Keratinocyte (primary cell): ENCODE results near the gene EBF3. TPM values are rescaled to one million over a fixed set of nuclear protein-coding genes. Genes with fewer than 3 reads are reported as not detected.

Experiments used
- DNase-seq: peaks from one replicate; pipeline ENCODE4 v3.0.0-alpha.2; 2011; ENCODE audit warnings: low read depth, missing footprints, low spot score
- FAIRE-seq: peaks from 2 replicates; lab custom pipeline; 2011; peaks lifted over from hg19 to GRCh38; lab: Jason Lieb, UNC
- H2AFZ ChIP-seq: 2 replicates; pipeline ENCODE4 v1.6.0; 2012; ENCODE audit warnings: low read length, control low read depth, inconsistent platforms; ENCODE audit not compliant: control insufficient read depth
- H3K27ac ChIP-seq: 2 replicates; pipeline ENCODE4 v1.5.1; 2011; ENCODE audit warnings: low read length; ENCODE audit not compliant: control insufficient read depth, insufficient read depth
- H3K27me3 ChIP-seq: 3 replicates; pipeline ENCODE4 v1.6.0; 2011; ENCODE audit warnings: low read length; ENCODE audit not compliant: control insufficient read depth, insufficient read depth; ENCODE audit errors: extremely low read depth
- H3K36me3 ChIP-seq, 2 experiments: 2 replicates in 1 of 2; 3 replicates in 1 of 2; pipeline ENCODE4 v1.5.1; 2011; ENCODE audit warnings: low read length in 2 of 2, mild to moderate bottlenecking in 1 of 2; ENCODE audit not compliant: control insufficient read depth in 2 of 2, insufficient read depth in 2 of 2; ENCODE audit errors: extremely low read depth in 1 of 2
- H3K4me1 ChIP-seq: 3 replicates; pipeline ENCODE4 v1.5.1; 2011; ENCODE audit warnings: low read length; ENCODE audit not compliant: control insufficient read depth, insufficient read depth; ENCODE audit errors: extremely low read depth
- H3K4me2 ChIP-seq: 3 replicates; pipeline ENCODE4 v1.6.0; 2011; ENCODE audit warnings: low read depth, low read length; ENCODE audit not compliant: control insufficient read depth, insufficient read depth; ENCODE audit errors: extremely low read depth
- H3K4me3 ChIP-seq, 3 experiments: fragments of 200-600 bp in 1 of 3; sonication (generic) in 1 of 3; 2 replicates in 2 of 3; 3 replicates in 1 of 3; pipeline ENCODE4 v1.5.1; 2011 to 2016; ENCODE audit warnings: low read length in 3 of 3, mild to moderate bottlenecking in 3 of 3, control low read depth in 2 of 3, inconsistent platforms in 1 of 3, low read depth in 1 of 3, mixed read lengths in 1 of 3, mixed run types in 1 of 3, moderate library complexity in 1 of 3; ENCODE audit not compliant: control insufficient read depth in 2 of 3, insufficient read depth in 2 of 3; ENCODE audit errors: extremely low read depth in 1 of 3
- H3K79me2 ChIP-seq: 2 replicates; pipeline ENCODE4 v1.6.0; 2012; ENCODE audit warnings: low read length; ENCODE audit not compliant: control insufficient read depth, insufficient read depth
- H3K9ac ChIP-seq: 3 replicates; pipeline ENCODE4 v1.6.0; 2011; ENCODE audit warnings: low read length; ENCODE audit not compliant: control insufficient read depth, insufficient read depth; ENCODE audit errors: extremely low read depth
- H3K9me1 ChIP-seq: 3 replicates; pipeline ENCODE4 v1.6.0; 2011; ENCODE audit warnings: low read length; ENCODE audit not compliant: control insufficient read depth, insufficient read depth; ENCODE audit errors: extremely low read depth
- H3K9me3 ChIP-seq: 2 replicates; pipeline ENCODE4 v1.5.1; 2012; ENCODE audit warnings: low read depth, low read length; ENCODE audit not compliant: control insufficient read depth
- H4K20me1 ChIP-seq: 3 replicates; pipeline ENCODE4 v1.6.0; 2011; ENCODE audit warnings: low read length; ENCODE audit not compliant: control insufficient read depth, insufficient read depth; ENCODE audit errors: extremely low read depth
- EZH2 ChIP-seq: IDR thresholded peaks from one replicate; pipeline ENCODE4 v1.6.1; 2012; ENCODE audit warnings: inconsistent platforms, mild to moderate bottlenecking, low read length, moderate library complexity
- dilution Hi-C: fragments of 300-500 bp; cut with MboI; formaldehyde crosslinking; loops from one replicate; pipeline ENCODE4 v1.7.0; 2020; ENCODE audit warnings: low sequenced_read_pairs; ENCODE audit not compliant: extremely low pct_ligation_motif_present
- polyA plus RNA-seq, 5 experiments: library from polyadenylated mRNA; depleted of rRNA in 3 of 5; stranded (reverse) in 3 of 5; stranded (forward) in 1 of 5; unstranded in 1 of 5; fragments of >200 nt; gene quantifications; 1 replicate in 1 of 5; 2 replicates in 3 of 5; 3 replicates in 1 of 5; pipeline versions ENCODE4 v1.2.1 to v1.2.3, GENCODE V29; 2011 to 2012; ENCODE audit warnings: missing spikeins in 2 of 5, low read depth in 1 of 5, low replicate concordance in 1 of 5
- TF ChIP-seq, protein P1 (sequence below), 3 experiments: IDR thresholded peaks in 1 of 3; conservative IDR thresholded peaks in 1 of 3; optimal IDR thresholded peaks in 1 of 3; 2 replicates in 2 of 3; 3 replicates in 1 of 3; pipeline versions ENCODE3 to v1.5.1; 2011; ENCODE audit warnings: low read length in 3 of 3, mild to moderate bottlenecking in 3 of 3, moderate library complexity in 2 of 3, control low read depth in 1 of 3, inconsistent platforms in 1 of 3; ENCODE audit not compliant: insufficient read depth in 2 of 3; ENCODE audit errors: extremely low read depth in 1 of 3

EBF3 gene
- polyA plus RNA-seq, 1 donor (not counting 4 experiments of a cell fraction or from before 2014, with no cell fraction given) = not detected

- FAIRE-seq (no peak), DNase-seq (no peak)
- Histone ChIP-seq H3K79me2 (no peaks in the 10 kb centered on the region), H2AFZ (no peak overlapping the region), H3K9ac (no peak overlapping the region), H4K20me1 (no peaks in the 10 kb centered on the region), H3K27ac (no peak overlapping the region), H3K9me1 (no peaks in the 10 kb centered on the region), H3K36me3 (no peaks in the 10 kb centered on the region), H3K27me3 (peaks cover 97% of the 10 kb centered on the region), H3K4me3 (no peak overlapping the region), H3K9me3 (no peaks in the 10 kb centered on the region), H3K4me1 (peaks cover 4% of the 10 kb centered on the region), H3K4me2 (no peak overlapping the region)
- peak; percentile 81 for TF ChIP-seq EZH2
- TF ChIP-seq, protein P1, sequence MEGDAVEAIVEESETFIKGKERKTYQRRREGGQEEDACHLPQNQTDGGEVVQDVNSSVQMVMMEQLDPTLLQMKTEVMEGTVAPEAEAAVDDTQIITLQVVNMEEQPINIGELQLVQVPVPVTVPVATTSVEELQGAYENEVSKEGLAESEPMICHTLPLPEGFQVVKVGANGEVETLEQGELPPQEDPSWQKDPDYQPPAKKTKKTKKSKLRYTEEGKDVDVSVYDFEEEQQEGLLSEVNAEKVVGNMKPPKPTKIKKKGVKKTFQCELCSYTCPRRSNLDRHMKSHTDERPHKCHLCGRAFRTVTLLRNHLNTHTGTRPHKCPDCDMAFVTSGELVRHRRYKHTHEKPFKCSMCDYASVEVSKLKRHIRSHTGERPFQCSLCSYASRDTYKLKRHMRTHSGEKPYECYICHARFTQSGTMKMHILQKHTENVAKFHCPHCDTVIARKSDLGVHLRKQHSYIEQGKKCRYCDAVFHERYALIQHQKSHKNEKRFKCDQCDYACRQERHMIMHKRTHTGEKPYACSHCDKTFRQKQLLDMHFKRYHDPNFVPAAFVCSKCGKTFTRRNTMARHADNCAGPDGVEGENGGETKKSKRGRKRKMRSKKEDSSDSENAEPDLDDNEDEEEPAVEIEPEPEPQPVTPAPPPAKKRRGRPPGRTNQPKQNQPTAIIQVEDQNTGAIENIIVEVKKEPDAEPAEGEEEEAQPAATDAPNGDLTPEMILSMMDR (optimal IDR thresholded peaks at IDR 0.05 in 1 of 3, IDR thresholded peaks at IDR 0.05 in 1 of 3, conservative IDR thresholded peaks at IDR 0.05 in 1 of 3; ENCODE audit: extremely low read depth in 1 of 3, insufficient read depth in 2 of 3, low read length in 3 of 3) = no peak
- dilution Hi-C loops = no loop called here
Observed at GRCh38 chr10:129966889-129967578, 3.0 kb upstream of the EBF3 start.

- no peak for FAIRE-seq
Observed at GRCh38 chr10:129966370-129966888, 2.4 kb upstream of the EBF3 start.

More at GRCh38 chr10:129966370-129966888, 2.4 kb upstream of the EBF3 start:
- no peak for DNase-seq
- Histone ChIP-seq H3K9ac (no peak overlapping the region), H3K4me2 (no peak overlapping the region), H3K36me3 (no peaks in the 10 kb centered on the region), H3K27ac (no peak overlapping the region), H3K4me3 (no peak overlapping the region), H3K4me1 (peaks cover 4% of the 10 kb centered on the region), H3K27me3 (peaks cover 97% of the 10 kb centered on the region), H3K9me3 (no peaks in the 10 kb centered on the region), H2AFZ (no peak overlapping the region), H3K79me2 (no peaks in the 10 kb centered on the region), H3K9me1 (no peaks in the 10 kb centered on the region), H4K20me1 (no peaks in the 10 kb centered on the region)
- TF ChIP-seq, protein P1 (optimal IDR thresholded peaks at IDR 0.05 in 1 of 3, IDR thresholded peaks at IDR 0.05 in 1 of 3, conservative IDR thresholded peaks at IDR 0.05 in 1 of 3; ENCODE audit: extremely low read depth in 1 of 3, insufficient read depth in 2 of 3, low read length in 3 of 3) = no peak
- TF ChIP-seq EZH2 = no peak
- dilution Hi-C loops = no loop called here
